Mesenchymal stem cell (in vitro differentiated cells and primary cell): ENCODE data around the gene GPR26.

Experiments
- DNase-seq: peaks from one replicate; pipeline ENCODE4 v3.0.0-alpha.2; 2013
- H2AFZ ChIP-seq: one replicate; pipeline ENCODE4 v1.6.1; 2013; ENCODE audit warnings: low read depth, mild to moderate bottlenecking, control low read depth, inconsistent platforms, low read length, moderate library complexity
- H2AK5ac ChIP-seq: 2 replicates; pipeline ENCODE4 v1.6.1; 2013; ENCODE audit warnings: low read length, moderate library complexity, mild to moderate bottlenecking, inconsistent platforms; ENCODE audit not compliant: severe bottlenecking
- H2BK120ac ChIP-seq: one replicate; pipeline ENCODE4 v1.6.1; 2013; ENCODE audit warnings: low read depth, mild to moderate bottlenecking, inconsistent platforms, low read length, moderate library complexity
- H2BK12ac ChIP-seq, 2 experiments: one replicate each; pipeline ENCODE4 v1.6.1; 2013; ENCODE audit warnings: inconsistent platforms in 2 of 2, low read length in 2 of 2, mild to moderate bottlenecking in 2 of 2, moderate library complexity in 2 of 2, control low read depth in 1 of 2
- H2BK15ac ChIP-seq: one replicate; pipeline ENCODE4 v1.6.1; 2013; ENCODE audit warnings: mild to moderate bottlenecking, low read depth, inconsistent platforms; ENCODE audit not compliant: poor library complexity, severe bottlenecking
- H2BK5ac ChIP-seq: 2 replicates; pipeline ENCODE4 v1.6.1; 2013; ENCODE audit warnings: low read depth, mild to moderate bottlenecking, low read length, control low read depth, inconsistent platforms; ENCODE audit not compliant: poor library complexity, severe bottlenecking
- H3K14ac ChIP-seq, 2 experiments: one replicate each; pipeline ENCODE4 v1.6.1; 2013; ENCODE audit warnings: inconsistent platforms in 2 of 2, low read length in 2 of 2, control low read depth in 1 of 2, mild to moderate bottlenecking in 1 of 2, moderate library complexity in 1 of 2
- H3K18ac ChIP-seq, 2 experiments: one replicate each; pipeline ENCODE4 v1.6.1; 2013; ENCODE audit warnings: inconsistent platforms in 2 of 2, low read length in 2 of 2, control low read depth in 1 of 2, low read depth in 1 of 2, mild to moderate bottlenecking in 1 of 2
- H3K23ac ChIP-seq, 2 experiments: one replicate each; pipeline ENCODE4 v1.6.1; 2013; ENCODE audit warnings: inconsistent platforms in 2 of 2, low read length in 2 of 2, mild to moderate bottlenecking in 2 of 2, moderate library complexity in 2 of 2, control low read depth in 1 of 2
- H3K27ac ChIP-seq: 2 replicates; pipeline ENCODE4 v1.5.1; 2013; ENCODE audit warnings: mild to moderate bottlenecking, moderate library complexity, low read length, control low read depth, inconsistent platforms; ENCODE audit not compliant: poor library complexity, severe bottlenecking
- H3K27me3 ChIP-seq, 2 experiments: 2 replicates each; pipeline versions ENCODE4 v1.6.1 to v1.7.0; 2013; ENCODE audit warnings: low read length in 2 of 2, mild to moderate bottlenecking in 2 of 2, moderate library complexity in 2 of 2, control low read depth in 1 of 2, inconsistent platforms in 1 of 2; ENCODE audit not compliant: control insufficient read depth in 1 of 2, insufficient read depth in 1 of 2
- H3K36me3 ChIP-seq, 2 experiments: 2 replicates each; pipeline versions ENCODE4 v1.6.1 to v1.7.0; 2013; ENCODE audit warnings: low read length in 2 of 2, control low read depth in 1 of 2, inconsistent platforms in 1 of 2, low read depth in 1 of 2, mild to moderate bottlenecking in 1 of 2; ENCODE audit not compliant: insufficient read depth in 2 of 2, control insufficient read depth in 1 of 2
- H3K4ac ChIP-seq, 2 experiments: one replicate each; pipeline ENCODE4 v1.6.1; 2013; ENCODE audit warnings: inconsistent platforms in 2 of 2, low read length in 2 of 2, mild to moderate bottlenecking in 2 of 2, moderate library complexity in 2 of 2, control low read depth in 1 of 2, low read depth in 1 of 2
- H3K4me1 ChIP-seq: 2 replicates; pipeline ENCODE4 v1.6.1; 2013; ENCODE audit warnings: low read depth, low read length, control low read depth; ENCODE audit not compliant: control insufficient read depth, insufficient read depth
- H3K4me2 ChIP-seq: 2 replicates; pipeline ENCODE4 v1.6.1; 2013; ENCODE audit warnings: low read length, mild to moderate bottlenecking, inconsistent platforms; ENCODE audit not compliant: poor library complexity, severe bottlenecking
- H3K4me3 ChIP-seq, 2 experiments: 2 replicates each; pipeline versions ENCODE4 v1.5.1 to v1.7.0; 2013; ENCODE audit warnings: low read length in 2 of 2, mild to moderate bottlenecking in 2 of 2, control low read depth in 1 of 2, low read depth in 1 of 2; ENCODE audit not compliant: insufficient read depth in 1 of 2
- H3K79me1 ChIP-seq: replicated peaks from 2 replicates; pipeline ENCODE4 v1.6.1; 2013; ENCODE audit warnings: mild to moderate bottlenecking, control low read depth, low read length, inconsistent platforms; ENCODE audit not compliant: poor library complexity, severe bottlenecking
- H3K9ac ChIP-seq: 2 replicates; pipeline ENCODE4 v1.7.0; 2013; ENCODE audit warnings: mild to moderate bottlenecking, low read length, moderate library complexity
- H3K9me3 ChIP-seq: 2 replicates; pipeline ENCODE4 v1.7.0; 2013; ENCODE audit warnings: mild to moderate bottlenecking, low read length; ENCODE audit not compliant: control insufficient read depth
- H4K8ac ChIP-seq: one replicate; pipeline ENCODE4 v1.6.1; 2013; ENCODE audit warnings: inconsistent platforms, mild to moderate bottlenecking, low read length, moderate library complexity
- H4K91ac ChIP-seq: one replicate; pipeline ENCODE4 v1.6.1; 2013; ENCODE audit warnings: mild to moderate bottlenecking, low read length, inconsistent platforms
- WGBS: methylation state at CpG from one replicate; pipeline ENCODE4 v1.1.7; 2013; ENCODE audit warnings: mixed read lengths; 5-methylcytosine and 5-hydroxymethylcytosine counted together

GPR26 gene

DNA sequence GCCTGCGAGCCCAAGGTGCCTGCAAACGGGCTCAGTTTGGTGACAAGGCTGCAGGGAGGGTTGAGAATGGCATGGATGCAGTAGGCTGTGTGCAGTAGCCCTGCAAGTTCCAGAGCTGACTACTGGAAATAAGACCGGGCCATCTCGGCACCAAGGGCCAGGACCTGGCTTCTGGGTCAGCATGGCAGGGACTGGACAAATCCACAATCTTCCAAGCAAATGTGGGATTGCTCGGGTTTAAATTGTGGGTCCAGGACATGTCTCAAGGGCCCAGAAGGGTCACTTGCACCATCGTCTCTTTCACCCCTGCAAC is 78.0 kb downstream of the GPR26 start:
- H3K4ac ChIP-seq = no peak overlapping the region
- H2AFZ ChIP-seq = no peak overlapping the region
- H3K79me1 ChIP-seq = no peaks in the 10 kb centered on the region
- H2AK5ac ChIP-seq = no peak overlapping the region
- no peak overlapping the region for H3K27ac ChIP-seq
- no peak overlapping the region for H2BK5ac ChIP-seq
- H3K27me3 ChIP-seq = no peaks in the 10 kb centered on the region
- H3K4me2 ChIP-seq = no peak overlapping the region
- no peaks in the 10 kb centered on the region for H3K4me1 ChIP-seq
- H2BK15ac ChIP-seq = no peak overlapping the region
- H4K8ac ChIP-seq = no peak overlapping the region
- H3K4me3 ChIP-seq = no peak overlapping the region
- no peak overlapping the region for H3K9ac ChIP-seq
- H3K9me3 ChIP-seq = no peaks in the 10 kb centered on the region
- DNase-seq = no peak
- H4K91ac ChIP-seq = no peak overlapping the region
- H3K18ac ChIP-seq = no peak overlapping the region
- no peaks in the 10 kb centered on the region for H3K36me3 ChIP-seq
- no peak overlapping the region for H3K14ac ChIP-seq
- WGBS = 78% methylated on average over 5 of the region's 6 CpGs
- no peak overlapping the region for H2BK120ac ChIP-seq
- no peak overlapping the region for H2BK12ac ChIP-seq
- H3K23ac ChIP-seq = no peak overlapping the region
